ENCODE measurements around the gene DISC1.

GRCh38 chr1:231938211-231938610, 311.6 kb downstream of the DISC1 start:
- no peak for TF ChIP-seq USF1 (IDR thresholded peaks at IDR 0.05)
- TF ChIP-seq FOXM1 (IDR thresholded peaks at IDR 0.05; ENCODE audit: borderline replicate concordance, low read depth), result no peak
- TF ChIP-seq YY1 (IDR thresholded peaks at IDR 0.05; ENCODE audit: low read depth), result no peak
- TF ChIP-seq EP300 (IDR thresholded peaks at IDR 0.05; ENCODE audit: borderline replicate concordance), result no peak

All from Ishikawa (cell line).